GM12891 (cell line): ENCODE measurements around the gene HNRNPC.

Source experiments
- PAX5 ChIP-seq: IDR thresholded peaks from 2 replicates; pipeline ENCODE4 v1.6.1; 2011; ENCODE audit warnings: low read length, moderate library complexity, mild to moderate bottlenecking; ENCODE audit not compliant: insufficient read depth, severe bottlenecking
- POLR2A ChIP-seq: IDR thresholded peaks from 2 replicates; pipeline ENCODE4 v1.6.1; 2011; ENCODE audit warnings: low read depth, low read length, control low read depth
- POLR2AphosphoS5 ChIP-seq: IDR thresholded peaks from 2 replicates; pipeline ENCODE4 v1.6.1; 2011; ENCODE audit warnings: low read depth, low read length, control low read depth
- SPI1 ChIP-seq: IDR thresholded peaks from 2 replicates; pipeline ENCODE4 v1.6.1; 2011; ENCODE audit warnings: low read depth, low read length, control low read depth
- TAF1 ChIP-seq: IDR thresholded peaks from 2 replicates; pipeline ENCODE4 v1.6.1; 2011; ENCODE audit warnings: low read depth, low read length, control low read depth

DNA sequence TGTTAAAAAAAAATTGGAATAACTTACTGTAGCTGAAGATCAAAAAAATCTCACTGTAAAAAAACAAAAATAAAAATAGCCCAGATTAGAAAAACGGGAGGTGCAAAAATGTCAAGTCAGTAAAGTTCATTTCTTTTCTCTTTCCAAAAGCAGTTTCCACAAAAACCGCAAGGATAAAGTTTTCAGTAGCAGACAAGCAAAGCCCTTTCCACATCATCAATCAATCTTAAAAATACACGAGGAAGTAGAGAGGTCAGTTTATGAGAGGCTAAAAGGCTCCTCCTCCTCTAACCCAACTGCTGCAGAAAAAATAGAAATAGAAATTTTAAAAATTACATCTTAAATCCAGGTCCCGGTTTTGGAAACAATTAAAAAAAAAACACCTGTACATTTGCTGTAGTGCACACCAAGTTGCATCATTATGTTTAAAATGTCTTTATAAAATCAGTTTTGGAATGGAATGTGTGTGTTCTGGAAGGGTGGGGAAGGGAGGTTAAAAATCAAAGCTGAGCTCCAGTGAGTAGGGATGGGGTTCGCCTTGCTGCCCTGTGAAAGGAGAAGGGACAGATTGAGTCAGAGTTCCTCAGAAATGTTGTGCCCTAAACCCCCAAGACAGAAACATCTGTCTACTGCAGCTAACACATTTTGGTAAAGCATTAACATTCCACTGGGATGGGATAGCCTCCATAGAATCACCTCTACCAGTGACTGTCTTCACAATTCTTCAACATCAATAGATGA is 5.8 kb downstream of the HNRNPC start:
- TF ChIP-seq POLR2A, result peak; percentile 50
- TF ChIP-seq SPI1, result no peak
- no peak for TF ChIP-seq POLR2AphosphoS5
- no peak for TF ChIP-seq TAF1
- no peak for TF ChIP-seq PAX5
